Smooth muscle cell (in vitro differentiated cells): Measurements from ENCODE around the gene USP35. TPM values are rescaled to one million over a fixed set of nuclear protein-coding genes. Genes with fewer than 3 reads are reported as not detected.

Experiments
- DNase-seq: peaks from one replicate; lab custom pipeline; 2025; ENCODE audit not compliant: unreplicated experiment; lab: John Stamatoyannopoulos, UW
- H2AFZ ChIP-seq: fragments of 200-600 bp; sonication (generic); 2 replicates; pipeline ENCODE4 v1.6.0; 2016; ENCODE audit warnings: antibody characterized with exemption, low read depth, mild to moderate bottlenecking
- H3F3A ChIP-seq: fragments of 200-600 bp; sonication (generic); 2 replicates; pipeline ENCODE4 v1.6.0; 2017; ENCODE audit warnings: antibody characterized with exemption, low read depth
- H3K27ac ChIP-seq: fragments of 200-600 bp; sonication (generic); 2 replicates; pipeline ENCODE4 v1.5.1; 2016; ENCODE audit warnings: low read depth, mild to moderate bottlenecking
- H3K27me3 ChIP-seq: fragments of 200-600 bp; sonication (generic); 2 replicates; pipeline ENCODE4 v1.6.1; 2016; ENCODE audit warnings: low read depth, mild to moderate bottlenecking
- H3K36me3 ChIP-seq: fragments of 200-600 bp; sonication (generic); 2 replicates; pipeline ENCODE4 v1.5.1; 2016; ENCODE audit warnings: low read depth
- H3K4me1 ChIP-seq: fragments of 200-600 bp; sonication (generic); 2 replicates; pipeline ENCODE4 v1.5.1; 2016; ENCODE audit warnings: low read depth
- H3K4me2 ChIP-seq: fragments of 200-600 bp; sonication (generic); 2 replicates; pipeline ENCODE4 v1.6.0; 2016; ENCODE audit warnings: mild to moderate bottlenecking
- H3K4me3 ChIP-seq: fragments of 200-600 bp; sonication (generic); 2 replicates; pipeline ENCODE4 v1.5.1; 2016; ENCODE audit warnings: mild to moderate bottlenecking
- H3K79me2 ChIP-seq: fragments of 200-600 bp; sonication (generic); 2 replicates; pipeline ENCODE4 v1.6.0; 2016; ENCODE audit warnings: low read depth, mild to moderate bottlenecking
- H3K9ac ChIP-seq: fragments of 200-600 bp; sonication (generic); 2 replicates; pipeline ENCODE4 v1.6.0; 2016; ENCODE audit warnings: low read depth
- H3K9me3 ChIP-seq: fragments of 200-600 bp; sonication (generic); replicated peaks from 2 replicates; pipeline ENCODE4 v1.5.1; 2016; ENCODE audit warnings: low read depth
- H4K20me1 ChIP-seq: fragments of 200-600 bp; sonication (generic); 2 replicates; pipeline ENCODE4 v1.6.0; 2016; ENCODE audit warnings: low read depth
- WGBS: methylation state at CpG from one replicate; pipeline ENCODE4 v1.1.7; 2016; ENCODE audit warnings: low lambda C conversion rate; 5-methylcytosine and 5-hydroxymethylcytosine counted together
- polyA plus RNA-seq: library from polyadenylated mRNA; unstranded; fragments of >200 nt; fragmentation: Nextera tagmentation; extraction: Ambion mirVana; gene quantifications from 2 replicates; pipeline ENCODE4 v1.2.1, GENCODE V29; 2016
- total RNA-seq: library from RNA; depleted of rRNA; stranded (reverse); fragments of >200 nt; gene quantifications from 2 replicates; pipeline ENCODE4 v1.2.3, GENCODE V29; 2014
- TF ChIP-seq, protein P1 (sequence below): fragments of 200-600 bp; sonication (generic); IDR thresholded peaks from 2 replicates; pipeline ENCODE4 v1.5.1; 2017; ENCODE audit warnings: borderline replicate concordance, mild to moderate bottlenecking, antibody characterized with exemption; ENCODE audit not compliant: insufficient read depth, poor library complexity, severe bottlenecking

USP35 gene
- total and polyA plus RNA-seq, 2 experiments from 2014 or later: 4.5 to 9.5 TPM

DNA sequence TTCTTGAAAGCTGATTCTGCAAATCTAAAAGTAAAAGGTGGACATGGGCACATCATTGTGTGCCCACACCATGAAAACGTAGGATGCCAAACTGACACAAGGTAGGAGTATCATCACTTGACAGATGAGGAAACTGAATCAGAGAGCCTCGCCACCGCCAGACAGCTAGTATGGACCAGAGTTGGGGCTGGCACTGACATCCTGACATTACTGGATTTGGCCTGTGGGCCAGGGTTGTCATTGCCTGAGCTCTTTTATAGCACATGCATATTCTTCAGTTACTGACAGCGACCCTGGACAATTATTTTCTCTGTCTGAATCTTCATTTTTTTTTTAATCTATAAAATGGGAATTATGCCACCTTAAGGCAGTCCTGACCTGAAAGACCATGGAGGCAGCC, 16.5 kb downstream of the USP35 start:
- H3K79me2 ChIP-seq: no peaks in the 10 kb centered on the region
- DNase-seq: no peak
- H2AFZ ChIP-seq: no peak overlapping the region
- H3K4me1 ChIP-seq: no peaks in the 10 kb centered on the region
- no peaks in the 10 kb centered on the region for H3K27me3 ChIP-seq
- 99% methylated on average over 4 of the region's 4 CpGs for WGBS
- no peak overlapping the region for H3K27ac ChIP-seq
- H3K9me3 ChIP-seq: no peaks in the 10 kb centered on the region
- no peak overlapping the region for H3K4me2 ChIP-seq
- no peaks in the 10 kb centered on the region for H3F3A ChIP-seq
- TF ChIP-seq, protein P1, sequence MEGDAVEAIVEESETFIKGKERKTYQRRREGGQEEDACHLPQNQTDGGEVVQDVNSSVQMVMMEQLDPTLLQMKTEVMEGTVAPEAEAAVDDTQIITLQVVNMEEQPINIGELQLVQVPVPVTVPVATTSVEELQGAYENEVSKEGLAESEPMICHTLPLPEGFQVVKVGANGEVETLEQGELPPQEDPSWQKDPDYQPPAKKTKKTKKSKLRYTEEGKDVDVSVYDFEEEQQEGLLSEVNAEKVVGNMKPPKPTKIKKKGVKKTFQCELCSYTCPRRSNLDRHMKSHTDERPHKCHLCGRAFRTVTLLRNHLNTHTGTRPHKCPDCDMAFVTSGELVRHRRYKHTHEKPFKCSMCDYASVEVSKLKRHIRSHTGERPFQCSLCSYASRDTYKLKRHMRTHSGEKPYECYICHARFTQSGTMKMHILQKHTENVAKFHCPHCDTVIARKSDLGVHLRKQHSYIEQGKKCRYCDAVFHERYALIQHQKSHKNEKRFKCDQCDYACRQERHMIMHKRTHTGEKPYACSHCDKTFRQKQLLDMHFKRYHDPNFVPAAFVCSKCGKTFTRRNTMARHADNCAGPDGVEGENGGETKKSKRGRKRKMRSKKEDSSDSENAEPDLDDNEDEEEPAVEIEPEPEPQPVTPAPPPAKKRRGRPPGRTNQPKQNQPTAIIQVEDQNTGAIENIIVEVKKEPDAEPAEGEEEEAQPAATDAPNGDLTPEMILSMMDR: no peak
- no peak overlapping the region for H3K4me3 ChIP-seq
- peaks cover 49% of the 10 kb centered on the region for H4K20me1 ChIP-seq
- H3K36me3 ChIP-seq: no peaks in the 10 kb centered on the region
- no peak overlapping the region for H3K9ac ChIP-seq

DNA sequence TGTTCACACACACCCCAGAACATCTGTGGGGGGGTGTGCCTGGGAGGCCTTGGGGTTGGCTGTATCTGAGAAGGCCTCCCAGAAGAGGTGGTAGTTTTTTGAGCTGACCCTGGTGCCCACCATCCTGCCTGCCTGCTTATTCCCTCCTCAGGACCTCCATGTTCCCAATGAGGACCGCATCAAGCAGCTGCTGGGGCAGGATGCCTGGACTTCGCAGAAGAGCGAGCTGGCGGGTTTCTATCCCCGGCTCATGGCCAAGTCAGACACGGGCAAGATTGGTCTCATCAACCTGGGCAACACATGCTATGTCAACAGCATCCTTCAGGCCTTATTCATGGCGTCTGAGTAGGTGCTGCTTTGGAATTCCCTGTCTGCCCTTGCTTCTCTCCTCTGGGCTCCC, 17.0 kb downstream of the USP35 start:
- Histone ChIP-seq H3K9me3 (no peaks in the 10 kb centered on the region), H3F3A (no peaks in the 10 kb centered on the region), H3K4me1 (no peaks in the 10 kb centered on the region), H3K36me3 (peaks cover 4% of the 10 kb centered on the region), H3K27ac (no peak overlapping the region), H4K20me1 (peaks cover 44% of the 10 kb centered on the region), H3K4me2 (no peak overlapping the region), H3K9ac (no peak overlapping the region), H3K4me3 (no peak overlapping the region), H3K27me3 (no peaks in the 10 kb centered on the region), H3K79me2 (no peaks in the 10 kb centered on the region), H2AFZ (no peak overlapping the region)
- TF ChIP-seq, protein P1: no peak
- 97% methylated on average over 7 of the region's 7 CpGs for WGBS
- no peak for DNase-seq

DNA sequence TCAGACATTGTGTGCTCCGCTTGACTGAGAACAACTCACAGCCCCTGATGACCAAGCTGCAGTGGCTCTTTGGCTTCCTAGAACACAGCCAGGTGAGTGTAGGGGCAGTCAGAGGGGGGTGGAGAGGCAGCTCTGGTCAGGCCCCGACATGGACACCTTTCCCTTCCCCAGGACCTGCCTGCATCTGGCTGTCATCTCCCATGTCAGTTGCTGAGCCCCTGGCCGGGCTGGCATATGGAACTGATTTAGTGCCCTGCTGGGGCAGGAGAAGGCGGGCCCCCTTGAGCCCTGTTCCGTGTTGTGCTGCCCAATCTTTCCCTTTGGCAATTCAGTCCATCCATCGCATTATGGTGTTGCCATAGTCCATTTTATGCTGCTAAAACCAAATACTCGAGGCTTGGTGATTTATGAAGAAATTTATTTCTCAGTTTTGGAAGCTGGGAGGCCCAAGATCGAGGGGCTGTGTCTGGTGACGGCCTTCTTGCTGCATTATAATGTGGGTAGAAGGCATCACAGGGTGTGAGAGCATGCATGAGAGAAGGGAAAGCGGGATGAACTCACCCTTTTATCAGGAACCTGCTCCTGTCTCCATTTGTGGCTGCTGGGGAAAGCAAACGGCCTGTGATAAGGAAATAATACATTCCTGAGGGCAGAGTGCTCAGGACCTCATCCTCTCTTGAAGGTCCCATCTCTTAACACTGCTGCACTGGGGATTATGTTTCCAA, 19.0 kb downstream of the USP35 start:
- Histone ChIP-seq H3K4me2 (no peak overlapping the region), H3K36me3 (peaks cover 5% of the 10 kb centered on the region), H3K79me2 (peaks cover 4% of the 10 kb centered on the region), H3K9ac (no peak overlapping the region), H2AFZ (no peak overlapping the region), H3F3A (no peaks in the 10 kb centered on the region), H3K9me3 (no peaks in the 10 kb centered on the region), H3K27ac (no peak overlapping the region), H3K4me1 (no peaks in the 10 kb centered on the region), H3K27me3 (no peaks in the 10 kb centered on the region), H4K20me1 (peaks cover 40% of the 10 kb centered on the region), H3K4me3 (no peak overlapping the region)
- TF ChIP-seq, protein P1: no peak
- 78% methylated on average over 11 of the region's 11 CpGs for WGBS
- DNase-seq: no peak
